Measurements from ENCODE around the gene MYO5A.

GRCh38 chr15:52405856-52406255 lies 122.8 kb downstream of the MYO5A start:
- no peak for TF ChIP-seq SP1 (IDR thresholded peaks at IDR 0.05)
- TF ChIP-seq, protein P1, sequence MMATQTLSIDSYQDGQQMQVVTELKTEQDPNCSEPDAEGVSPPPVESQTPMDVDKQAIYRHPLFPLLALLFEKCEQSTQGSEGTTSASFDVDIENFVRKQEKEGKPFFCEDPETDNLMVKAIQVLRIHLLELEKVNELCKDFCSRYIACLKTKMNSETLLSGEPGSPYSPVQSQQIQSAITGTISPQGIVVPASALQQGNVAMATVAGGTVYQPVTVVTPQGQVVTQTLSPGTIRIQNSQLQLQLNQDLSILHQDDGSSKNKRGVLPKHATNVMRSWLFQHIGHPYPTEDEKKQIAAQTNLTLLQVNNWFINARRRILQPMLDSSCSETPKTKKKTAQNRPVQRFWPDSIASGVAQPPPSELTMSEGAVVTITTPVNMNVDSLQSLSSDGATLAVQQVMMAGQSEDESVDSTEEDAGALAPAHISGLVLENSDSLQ (IDR thresholded peaks at IDR 0.05): no peak
- no peak for TF ChIP-seq TARDBP (IDR thresholded peaks at IDR 0.05)
- TF ChIP-seq L3MBTL2 (conservative IDR thresholded peaks at IDR 0.05): no peak
- no peak for TF ChIP-seq BHLHE40 (IDR thresholded peaks at IDR 0.05; ENCODE audit: borderline replicate concordance)
